ENCODE data around the gene SERPIND1.

SERPIND1 gene

DNA sequence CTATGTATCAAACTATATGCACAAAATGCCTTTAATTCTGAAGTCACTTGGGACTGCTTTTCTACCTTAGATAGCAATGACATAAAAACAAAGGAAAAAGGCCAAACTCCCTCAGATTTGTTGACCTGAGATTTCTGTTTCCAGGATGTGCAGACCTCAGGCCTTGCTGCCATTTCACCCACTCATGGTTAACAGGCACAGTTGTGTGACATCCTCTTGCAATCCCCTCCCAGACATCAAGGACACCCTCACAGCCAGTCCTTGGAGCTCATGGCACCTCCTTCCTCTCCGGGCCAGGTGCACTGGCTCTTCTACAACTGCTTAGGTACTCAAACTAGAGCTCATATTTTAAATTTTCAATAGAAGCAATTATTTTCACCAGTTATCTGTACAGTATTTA is 37.3 kb downstream of the SERPIND1 start:
- H3K36me3 ChIP-seq: peaks cover 86% of the 10 kb centered on the region
- no peaks in the 10 kb centered on the region for H3K9me3 ChIP-seq
- no peaks in the 10 kb centered on the region for H3K27me3 ChIP-seq
- H3K4me3 ChIP-seq (ENCODE audit: low read depth in 1 of 2, low read length in 1 of 2): no peak overlapping the region
- TF ChIP-seq, protein P1, sequence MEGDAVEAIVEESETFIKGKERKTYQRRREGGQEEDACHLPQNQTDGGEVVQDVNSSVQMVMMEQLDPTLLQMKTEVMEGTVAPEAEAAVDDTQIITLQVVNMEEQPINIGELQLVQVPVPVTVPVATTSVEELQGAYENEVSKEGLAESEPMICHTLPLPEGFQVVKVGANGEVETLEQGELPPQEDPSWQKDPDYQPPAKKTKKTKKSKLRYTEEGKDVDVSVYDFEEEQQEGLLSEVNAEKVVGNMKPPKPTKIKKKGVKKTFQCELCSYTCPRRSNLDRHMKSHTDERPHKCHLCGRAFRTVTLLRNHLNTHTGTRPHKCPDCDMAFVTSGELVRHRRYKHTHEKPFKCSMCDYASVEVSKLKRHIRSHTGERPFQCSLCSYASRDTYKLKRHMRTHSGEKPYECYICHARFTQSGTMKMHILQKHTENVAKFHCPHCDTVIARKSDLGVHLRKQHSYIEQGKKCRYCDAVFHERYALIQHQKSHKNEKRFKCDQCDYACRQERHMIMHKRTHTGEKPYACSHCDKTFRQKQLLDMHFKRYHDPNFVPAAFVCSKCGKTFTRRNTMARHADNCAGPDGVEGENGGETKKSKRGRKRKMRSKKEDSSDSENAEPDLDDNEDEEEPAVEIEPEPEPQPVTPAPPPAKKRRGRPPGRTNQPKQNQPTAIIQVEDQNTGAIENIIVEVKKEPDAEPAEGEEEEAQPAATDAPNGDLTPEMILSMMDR (IDR thresholded peaks at IDR 0.05): no peak
- H3K4me1 ChIP-seq (ENCODE audit: control insufficient read depth in 1 of 2, insufficient read depth in 1 of 2, low read depth in 1 of 2, low read length in 1 of 2): no peaks in the 10 kb centered on the region
- no peak overlapping the region for H3K27ac ChIP-seq

DNA sequence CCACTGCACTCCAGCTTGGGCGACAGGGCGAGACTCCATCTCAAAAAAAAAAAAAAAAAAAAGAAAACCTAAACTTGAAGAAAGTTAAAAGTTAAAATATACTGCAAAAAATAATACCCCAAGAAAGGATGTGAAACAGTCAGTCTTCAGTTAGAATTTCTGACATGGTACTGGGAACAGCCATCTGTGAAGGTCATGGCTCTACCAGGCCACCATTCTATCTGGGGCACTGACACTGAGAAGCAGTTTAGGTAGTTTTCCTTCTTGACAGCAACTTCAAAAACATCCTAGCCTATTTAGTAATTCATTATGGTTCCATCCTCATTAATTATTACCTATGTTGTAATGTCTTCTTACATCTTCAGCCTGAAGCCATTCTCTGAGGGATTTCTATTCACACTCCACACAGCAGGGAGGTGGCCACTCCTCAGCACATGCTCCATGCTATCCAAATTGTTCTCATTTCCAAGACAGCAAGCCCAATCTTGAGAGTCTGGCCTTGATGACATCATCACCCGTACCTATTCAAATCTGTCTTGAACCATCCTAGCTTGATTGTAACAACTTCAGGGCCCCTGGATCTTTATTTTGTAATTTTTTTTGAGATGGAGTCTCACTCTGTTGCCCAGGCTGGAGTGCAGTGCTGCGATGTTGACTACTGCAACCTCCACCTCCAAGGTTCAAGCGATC is 38.2 kb downstream of the SERPIND1 start:
- Histone ChIP-seq H3K27me3 (no peaks in the 10 kb centered on the region), H3K9me3 (no peaks in the 10 kb centered on the region), H3K4me1 (ENCODE audit: control insufficient read depth in 1 of 2, insufficient read depth in 1 of 2, low read depth in 1 of 2, low read length in 1 of 2) (no peaks in the 10 kb centered on the region), H3K27ac (no peak overlapping the region), H3K4me3 (ENCODE audit: low read depth in 1 of 2, low read length in 1 of 2) (no peak overlapping the region), H3K36me3 (peaks cover 86% of the 10 kb centered on the region)
- TF ChIP-seq, protein P1 (IDR thresholded peaks at IDR 0.05): no peak

DNA sequence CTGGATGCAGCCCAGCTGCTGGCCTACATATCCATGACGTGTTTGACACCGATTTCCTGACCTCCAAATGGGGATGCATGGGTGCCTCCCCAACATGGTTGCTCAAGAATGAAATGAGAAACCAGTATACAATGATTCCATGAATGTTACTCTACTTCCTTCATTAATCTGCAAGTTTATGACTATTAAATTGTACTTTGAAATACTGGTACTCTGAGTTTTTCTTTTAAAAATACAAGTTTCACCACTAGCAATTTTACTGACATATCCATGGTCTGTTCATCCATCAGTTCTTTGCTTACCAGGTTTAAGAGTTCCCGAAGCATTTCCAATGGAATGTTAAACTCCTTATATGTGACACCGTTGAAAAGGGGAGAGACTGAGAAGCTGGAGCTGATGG is 39.1 kb downstream of the SERPIND1 start:
- TF ChIP-seq, protein P1 (IDR thresholded peaks at IDR 0.05): no peak
- H3K4me3 ChIP-seq (ENCODE audit: low read depth in 1 of 2, low read length in 1 of 2): no peak overlapping the region
- H3K9me3 ChIP-seq: no peaks in the 10 kb centered on the region
- H3K27ac ChIP-seq: no peak overlapping the region
- H3K4me1 ChIP-seq (ENCODE audit: control insufficient read depth in 1 of 2, insufficient read depth in 1 of 2, low read depth in 1 of 2, low read length in 1 of 2): no peaks in the 10 kb centered on the region
- no peaks in the 10 kb centered on the region for H3K27me3 ChIP-seq
- peaks cover 85% of the 10 kb centered on the region for H3K36me3 ChIP-seq

DNA sequence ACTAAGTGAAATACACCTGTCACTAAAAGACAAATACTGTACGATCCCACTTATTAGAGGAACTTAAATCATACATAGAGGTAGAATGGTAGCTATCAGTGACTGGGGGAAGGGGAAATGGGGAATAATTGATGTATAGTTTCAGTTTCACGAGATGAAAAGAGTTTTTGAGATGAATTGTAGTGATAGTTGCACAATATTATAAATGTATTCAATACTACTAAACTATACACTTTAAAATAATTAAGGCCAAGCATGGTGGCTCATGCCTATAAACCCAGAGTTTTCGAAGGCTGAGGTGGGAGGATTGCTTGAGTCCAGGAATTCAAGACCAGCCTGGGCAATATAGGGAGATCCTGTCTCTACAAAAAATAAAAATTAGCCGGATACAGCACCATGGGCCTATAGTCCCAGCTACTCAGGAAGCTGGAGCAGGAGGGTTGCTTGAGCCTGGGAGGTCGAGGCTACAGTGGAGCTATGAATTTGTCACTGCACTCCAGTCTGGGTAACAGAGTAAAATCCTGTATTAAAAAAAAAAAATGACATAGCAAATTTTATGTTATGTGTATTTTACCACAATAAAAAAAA is 40.4 kb downstream of the SERPIND1 start:
- Histone ChIP-seq H3K36me3 (peaks cover 86% of the 10 kb centered on the region), H3K27me3 (no peaks in the 10 kb centered on the region), H3K4me1 (ENCODE audit: control insufficient read depth in 1 of 2, insufficient read depth in 1 of 2, low read depth in 1 of 2, low read length in 1 of 2) (no peaks in the 10 kb centered on the region), H3K9me3 (no peaks in the 10 kb centered on the region), H3K27ac (no peak overlapping the region), H3K4me3 (ENCODE audit: low read depth in 1 of 2, low read length in 1 of 2) (no peak overlapping the region)
- TF ChIP-seq, protein P1 (IDR thresholded peaks at IDR 0.05): no peak

DNA sequence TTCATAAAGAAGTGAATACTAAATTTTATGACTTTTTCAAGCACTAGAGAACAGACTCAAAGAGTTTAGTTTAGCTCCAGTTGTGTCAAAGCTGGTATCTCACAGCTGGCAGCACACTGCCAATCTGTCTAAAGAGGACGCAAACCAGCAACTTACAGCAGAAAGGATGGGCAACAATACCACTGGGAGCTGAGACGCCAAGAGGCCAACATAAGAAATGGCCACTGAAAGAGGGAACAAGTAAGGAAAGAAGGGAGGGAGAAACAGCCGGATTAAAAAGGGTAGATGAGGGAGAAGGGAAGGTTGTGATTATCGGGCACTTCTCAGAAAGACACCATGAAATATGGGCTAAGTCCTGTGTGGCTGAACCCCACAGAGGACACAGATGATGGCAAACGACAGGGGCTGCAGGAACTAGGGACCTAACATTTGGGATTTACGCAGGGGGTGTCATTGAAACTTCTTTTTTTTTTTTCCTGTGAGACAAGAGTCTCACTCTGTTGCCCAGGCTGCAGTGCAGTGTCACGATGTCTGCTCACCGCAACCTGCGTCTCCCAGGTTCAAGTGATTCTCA is 41.7 kb downstream of the SERPIND1 start:
- Histone ChIP-seq H3K4me1 (ENCODE audit: control insufficient read depth in 1 of 2, insufficient read depth in 1 of 2, low read depth in 1 of 2, low read length in 1 of 2) (no peaks in the 10 kb centered on the region), H3K27ac (no peak overlapping the region), H3K4me3 (ENCODE audit: low read depth in 1 of 2, low read length in 1 of 2) (no peak overlapping the region), H3K9me3 (no peaks in the 10 kb centered on the region), H3K27me3 (no peaks in the 10 kb centered on the region), H3K36me3 (peaks cover 86% of the 10 kb centered on the region)
- TF ChIP-seq, protein P1 (IDR thresholded peaks at IDR 0.05): no peak
